ENCODE data around the gene SMCO1.
"Not testable (repeated sequence)": the region's sequence is repeated elsewhere in the genome, so short reads cannot be mapped to it uniquely, and the experiment has no call there.

The SMCO1 gene

DNA sequence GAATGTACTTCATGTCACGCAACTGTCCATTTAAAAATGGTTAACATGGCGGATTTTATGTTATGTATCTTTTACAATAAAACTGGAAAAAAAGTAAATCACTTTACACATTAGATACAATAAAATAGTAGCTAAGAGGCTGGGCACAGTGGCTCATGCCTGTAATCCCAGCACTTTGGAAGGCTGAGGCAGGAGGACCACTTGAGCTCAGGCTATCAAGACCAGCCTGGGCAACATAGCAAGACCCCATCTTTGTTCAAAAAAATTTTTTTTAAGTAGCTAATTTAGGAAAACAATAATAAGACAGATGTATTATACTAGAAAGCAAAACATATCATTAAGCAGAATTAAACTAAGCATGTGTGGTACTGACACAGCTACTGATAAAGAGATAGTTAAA, 23.1 kb downstream of the SMCO1 start:
- DNase-seq (ENCODE audit: low read depth) = no peak

DNA sequence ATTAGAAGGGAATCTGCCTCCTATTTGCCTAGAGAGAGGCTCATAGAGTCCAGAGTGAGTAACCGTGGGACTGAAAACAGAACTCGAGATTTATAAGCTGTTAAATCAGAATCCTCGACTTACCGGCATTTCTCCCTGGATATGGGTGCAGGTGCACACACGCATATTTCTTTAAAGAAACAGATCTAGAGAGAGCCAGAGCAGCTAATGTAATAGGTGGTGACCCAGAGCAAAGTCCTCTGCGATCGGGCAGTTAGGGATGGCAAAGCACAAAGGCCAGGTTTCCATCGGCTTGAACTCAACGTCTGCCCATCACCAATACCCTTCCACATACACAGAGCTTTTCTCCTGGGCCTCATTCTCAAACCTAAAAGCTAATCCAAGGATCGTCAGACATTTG, 25.4 kb downstream of the SMCO1 start:
- no peak for DNase-seq (ENCODE audit: low read depth)

DNA sequence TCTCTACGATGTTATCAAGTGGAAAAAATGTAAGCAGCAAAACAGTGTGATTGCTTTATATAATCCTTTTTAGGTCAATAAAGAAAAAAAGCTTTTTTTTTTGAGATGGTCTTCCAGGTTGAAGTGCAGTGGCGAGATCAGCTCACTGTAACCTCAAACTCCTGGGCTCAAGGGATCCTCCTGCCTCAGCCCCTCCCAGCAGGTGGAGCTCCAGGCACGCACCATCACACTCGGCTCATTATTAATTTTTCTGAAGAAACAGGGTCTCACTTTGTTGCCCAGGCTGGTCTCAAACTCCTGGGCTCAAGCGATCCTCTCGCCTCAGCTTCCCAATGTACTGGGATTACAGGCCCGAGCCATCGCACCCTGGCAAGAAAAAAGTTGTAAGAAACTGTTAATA, 28.9 kb downstream of the SMCO1 start:
- DNase-seq (ENCODE audit: low read depth) = no peak

DNA sequence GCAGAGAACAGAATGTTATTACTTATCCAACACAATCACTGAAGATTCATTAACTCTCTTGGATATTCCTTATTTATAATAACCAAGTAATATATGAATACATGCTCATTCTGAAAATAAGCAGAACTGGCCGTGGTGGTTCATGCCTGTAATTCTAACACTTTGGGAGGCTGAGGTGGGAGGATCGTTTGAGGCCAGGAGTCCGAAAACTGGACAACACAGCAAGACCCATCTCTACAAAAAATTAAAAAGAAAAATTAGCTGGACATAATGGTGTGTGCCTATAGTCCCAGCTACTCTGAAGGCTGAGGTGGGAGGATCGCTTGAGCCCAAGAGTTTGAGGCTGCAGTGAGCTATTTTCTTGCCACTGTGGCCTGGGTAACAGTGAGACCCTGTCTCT, 37.5 kb downstream of the SMCO1 start:
- no peak for DNase-seq (ENCODE audit: low read depth)

DNA sequence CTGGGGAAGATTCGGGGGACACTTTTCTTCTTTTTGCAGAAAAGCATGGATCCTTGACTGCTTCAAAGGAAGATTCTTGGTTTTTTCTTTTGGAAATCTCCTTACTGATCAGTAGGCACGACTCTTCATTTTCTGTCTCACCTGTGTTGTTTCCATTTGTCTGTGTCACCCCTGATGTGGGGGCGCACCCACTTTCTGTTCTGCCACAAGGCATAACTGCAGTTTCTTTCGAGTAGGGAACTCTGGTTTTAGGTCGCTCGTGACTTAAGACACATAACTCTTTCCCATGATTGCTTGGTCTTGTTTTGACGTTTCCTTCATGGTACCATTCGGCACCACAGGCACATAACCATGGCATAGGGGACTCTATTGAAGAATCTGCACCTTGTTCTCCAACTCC, 42.9 kb downstream of the SMCO1 start:
- DNase-seq (ENCODE audit: low read depth) = no peak

DNA sequence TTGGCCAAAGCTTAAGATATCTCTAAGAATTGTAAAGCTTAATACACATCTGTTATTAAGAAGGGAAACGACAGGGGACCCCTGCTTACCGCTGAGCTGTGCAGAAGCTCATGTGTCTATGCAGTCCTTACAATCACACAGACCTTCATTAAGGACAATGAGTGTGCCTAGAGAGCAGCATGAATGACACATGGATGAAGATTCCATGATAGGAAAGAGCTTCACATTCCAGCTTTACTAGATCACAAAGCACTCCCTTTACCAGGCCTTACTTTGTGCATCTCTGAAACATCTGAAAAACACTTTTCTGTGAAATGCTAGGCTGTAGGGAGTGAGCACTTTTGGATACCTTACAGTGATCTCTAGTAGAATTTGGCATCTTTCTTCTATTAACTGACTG, 43.6 kb downstream of the SMCO1 start:
- peak; percentile 11 for DNase-seq (ENCODE audit: low read depth)

DNA sequence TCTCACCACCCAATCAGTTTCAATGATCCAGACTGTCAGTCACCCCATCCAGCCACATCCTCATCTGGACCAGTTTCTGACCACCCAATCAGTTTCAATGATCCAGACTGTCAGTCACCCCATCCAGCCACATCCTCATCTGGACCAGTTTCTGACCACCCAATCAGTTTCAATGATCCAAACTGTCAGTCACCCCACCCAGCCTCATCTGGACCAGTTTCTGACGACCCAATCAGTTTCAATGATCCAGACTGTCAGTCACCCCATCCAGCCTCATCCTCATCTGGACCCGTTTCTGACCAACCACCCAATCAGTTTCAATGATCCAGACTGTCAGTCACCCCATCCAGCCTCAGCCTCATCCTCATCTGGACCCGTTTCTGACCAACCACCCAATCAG, 45.0 kb downstream of the SMCO1 start:
- not testable (repeated sequence) for DNase-seq (ENCODE audit: low read depth)

DNA sequence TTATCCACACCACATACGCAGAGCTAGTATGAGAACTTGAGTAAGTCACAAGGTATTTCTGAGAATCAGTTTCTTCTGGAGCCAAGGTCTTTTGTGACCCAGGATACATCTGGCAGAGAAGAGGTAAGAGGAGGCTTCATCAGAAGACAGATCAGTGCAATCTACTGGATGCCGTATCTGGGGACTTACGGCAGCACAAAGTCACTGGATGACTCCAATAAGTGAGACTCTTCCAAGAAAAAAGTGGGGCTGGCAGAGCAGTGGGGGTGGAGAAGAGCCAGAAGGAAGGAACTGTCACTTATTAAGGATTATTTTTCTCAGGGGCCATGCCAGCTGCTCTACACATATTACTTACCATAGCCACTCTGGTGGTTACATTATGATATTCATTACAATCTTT, 51.3 kb downstream of the SMCO1 start:
- DNase-seq (ENCODE audit: low read depth) = no peak

DNA sequence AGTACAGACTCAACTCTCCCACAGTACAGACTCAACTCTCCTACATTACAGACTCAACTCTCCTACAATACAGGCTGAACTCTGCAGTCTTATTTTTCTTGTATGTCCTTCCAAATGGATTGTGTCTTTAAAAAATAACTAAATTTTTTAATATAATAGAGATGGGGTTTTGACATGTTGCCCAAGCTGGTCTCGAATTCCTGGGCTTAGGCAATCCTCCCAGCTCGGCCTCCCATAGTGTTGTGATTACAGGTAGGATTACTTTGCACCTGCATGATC, 51.7 kb downstream of the SMCO1 start:
- no peak for DNase-seq (ENCODE audit: low read depth)

DNA sequence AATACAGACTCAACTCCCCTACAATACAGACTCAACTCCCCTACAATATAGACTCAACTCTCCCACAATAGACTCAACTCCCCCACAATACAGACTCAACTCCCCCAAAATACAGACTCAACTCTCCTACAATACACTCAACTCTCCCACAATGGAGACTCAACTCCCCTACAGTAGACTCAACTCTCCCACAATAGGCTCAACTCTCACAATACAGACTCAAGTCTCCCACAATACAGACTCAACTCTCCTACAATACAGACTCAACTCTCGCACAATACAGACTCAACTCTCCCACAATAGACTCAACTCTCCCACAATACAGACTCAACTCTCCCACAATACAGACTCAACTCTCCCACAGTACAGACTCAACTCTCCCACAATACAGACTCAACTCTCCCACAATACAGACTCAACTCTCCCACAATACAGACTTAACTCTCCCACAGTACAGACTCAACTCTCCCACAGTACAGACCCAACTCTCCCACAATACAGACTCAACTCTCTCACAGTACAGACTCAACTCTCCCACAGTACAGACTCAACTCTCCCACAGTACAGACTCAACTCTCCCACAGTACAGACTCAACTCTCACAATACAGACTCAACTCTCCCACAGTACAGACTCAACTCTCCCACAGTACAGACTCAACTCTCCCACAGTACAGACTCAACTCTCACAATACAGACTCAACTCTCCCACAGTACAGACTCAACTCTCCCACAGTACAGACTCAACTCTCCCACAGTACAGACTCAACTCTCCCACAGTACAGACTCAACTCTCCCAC, 52.3 kb downstream of the SMCO1 start:
- not testable (repeated sequence) for DNase-seq (ENCODE audit: low read depth)

DNA sequence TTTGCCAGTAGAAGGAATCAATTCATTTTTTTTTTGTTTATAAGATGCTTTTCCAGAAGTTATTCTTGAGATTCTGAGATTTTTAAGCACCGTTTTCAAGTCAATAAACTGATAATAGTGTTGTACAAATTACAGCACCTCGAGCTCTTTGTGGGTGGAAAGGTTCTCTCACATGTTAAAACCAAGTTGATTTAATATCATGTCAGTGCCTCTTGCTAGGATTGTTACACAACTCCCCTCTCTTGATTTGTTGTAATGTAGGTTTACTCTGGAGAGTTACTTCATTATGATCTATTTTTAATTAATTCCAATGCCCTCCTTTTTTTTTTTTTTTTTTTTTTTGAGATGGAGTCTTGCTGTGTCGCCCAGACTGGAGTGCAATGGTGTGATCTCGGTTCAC, 57.1 kb downstream of the SMCO1 start:
- DNase-seq (ENCODE audit: low read depth) = no peak

DNA sequence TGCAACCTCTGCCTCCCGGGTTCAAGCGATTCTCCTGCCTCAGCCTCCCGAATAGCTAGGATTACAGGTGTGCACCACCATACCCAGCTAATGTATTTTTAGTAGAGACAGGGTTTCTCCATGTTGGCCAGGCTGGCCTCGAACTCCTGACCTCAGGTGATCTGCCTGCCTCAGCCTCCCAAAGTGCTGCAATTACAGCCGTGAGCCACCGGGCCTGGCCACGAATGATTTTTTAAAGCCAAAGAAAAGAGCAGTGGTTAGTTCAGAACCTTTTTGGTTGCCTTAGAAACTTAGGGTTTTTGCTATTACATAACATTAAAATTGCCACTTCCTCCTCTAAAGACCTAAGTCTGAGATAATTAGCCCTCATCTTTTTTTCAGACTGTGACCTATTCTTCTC, 57.7 kb downstream of the SMCO1 start:
- DNase-seq (ENCODE audit: low read depth) = not testable (repeated sequence)

Measured in GM04504 (cell line).